Uterus (tissue), 2 donors: ENCODE results near the gene RPUSD4.

Experiments
- POLR2A ChIP-seq, 2 donors: fragments of 450-650 bp; IDR thresholded peaks; one replicate each; pipeline ENCODE4 v1.6.1; 2016; ENCODE audit warnings: antibody characterized with exemption in 2 of 2, mild to moderate bottlenecking in 1 of 2, moderate library complexity in 1 of 2
- TF ChIP-seq, protein P1 (sequence below), 4 experiments: fragments of 200-600 bp in 2 of 4; fragments of 450-650 bp in 2 of 4; sonication (generic) in 2 of 4; IDR thresholded peaks; one replicate each; pipeline ENCODE4 v1.5.1; 2016 to 2019; ENCODE audit warnings: antibody characterized with exemption in 4 of 4, mild to moderate bottlenecking in 2 of 4, moderate library complexity in 1 of 4

DNA sequence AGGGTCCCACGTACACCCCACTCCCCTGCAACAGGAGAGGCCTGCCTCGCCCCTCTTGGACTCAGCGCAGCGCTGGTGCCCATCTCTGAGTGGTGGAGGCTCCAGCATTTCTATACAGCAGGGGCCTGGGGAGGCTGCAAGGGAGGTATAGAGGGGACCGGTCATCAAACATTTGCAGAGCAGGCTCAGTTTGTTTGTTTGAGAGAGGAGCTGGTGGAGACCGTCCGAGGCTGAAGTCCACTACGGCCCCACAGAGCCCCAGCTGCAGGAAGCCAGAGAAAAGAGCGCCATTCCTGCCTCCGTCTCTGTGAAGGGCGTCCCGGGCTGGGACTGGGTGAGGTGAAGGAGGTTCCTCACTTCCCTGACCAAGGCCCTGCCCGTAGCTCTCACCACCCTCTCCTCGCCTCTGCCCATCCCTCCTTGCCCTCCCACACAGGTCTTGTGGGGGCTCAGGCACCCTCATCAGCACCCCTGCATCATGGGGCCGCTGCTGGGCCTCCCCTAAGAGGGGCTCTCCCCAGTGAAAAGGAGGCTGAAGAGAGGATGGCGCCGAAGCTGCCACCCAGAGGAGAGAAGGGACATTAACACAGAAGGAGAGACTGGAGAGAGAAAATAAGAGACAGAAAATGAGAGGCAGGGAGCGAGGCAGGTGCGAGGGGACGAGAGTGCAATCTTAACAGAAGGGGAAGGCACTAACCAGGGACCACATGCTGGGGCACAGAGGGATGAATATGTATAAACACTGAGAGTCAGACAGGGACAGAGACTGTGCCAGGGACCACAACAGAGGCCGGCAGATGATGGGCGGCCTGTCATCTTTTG, 24.5 kb downstream of the RPUSD4 start:
- TF ChIP-seq, protein P1, sequence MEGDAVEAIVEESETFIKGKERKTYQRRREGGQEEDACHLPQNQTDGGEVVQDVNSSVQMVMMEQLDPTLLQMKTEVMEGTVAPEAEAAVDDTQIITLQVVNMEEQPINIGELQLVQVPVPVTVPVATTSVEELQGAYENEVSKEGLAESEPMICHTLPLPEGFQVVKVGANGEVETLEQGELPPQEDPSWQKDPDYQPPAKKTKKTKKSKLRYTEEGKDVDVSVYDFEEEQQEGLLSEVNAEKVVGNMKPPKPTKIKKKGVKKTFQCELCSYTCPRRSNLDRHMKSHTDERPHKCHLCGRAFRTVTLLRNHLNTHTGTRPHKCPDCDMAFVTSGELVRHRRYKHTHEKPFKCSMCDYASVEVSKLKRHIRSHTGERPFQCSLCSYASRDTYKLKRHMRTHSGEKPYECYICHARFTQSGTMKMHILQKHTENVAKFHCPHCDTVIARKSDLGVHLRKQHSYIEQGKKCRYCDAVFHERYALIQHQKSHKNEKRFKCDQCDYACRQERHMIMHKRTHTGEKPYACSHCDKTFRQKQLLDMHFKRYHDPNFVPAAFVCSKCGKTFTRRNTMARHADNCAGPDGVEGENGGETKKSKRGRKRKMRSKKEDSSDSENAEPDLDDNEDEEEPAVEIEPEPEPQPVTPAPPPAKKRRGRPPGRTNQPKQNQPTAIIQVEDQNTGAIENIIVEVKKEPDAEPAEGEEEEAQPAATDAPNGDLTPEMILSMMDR (IDR thresholded peaks at IDR 0.05), result no peak
- no peak for TF ChIP-seq POLR2A (IDR thresholded peaks at IDR 0.05)
